Neural progenitor cell (in vitro differentiated cells): ENCODE measurements around the gene ARSK. TPM values are rescaled to one million over a fixed set of nuclear protein-coding genes. Genes with fewer than 3 reads are reported as not detected.

ENCODE experiments used
- DNase-seq: peaks from one replicate; pipeline ENCODE4 v3.0.0-alpha.2; 2016; ENCODE audit warnings: low spot score
- H2AFZ ChIP-seq: fragments of 200-600 bp; sonication (generic); replicated peaks from 2 replicates; pipeline ENCODE4 v1.6.1; 2016; ENCODE audit warnings: antibody characterized with exemption
- H3F3A ChIP-seq: fragments of 200-600 bp; sonication (generic); 2 replicates; pipeline ENCODE4 v1.6.1; 2016; ENCODE audit warnings: antibody characterized with exemption, low read depth
- H3K27ac ChIP-seq: fragments of 200-600 bp; sonication (generic); 2 replicates; pipeline ENCODE4 v1.5.1; 2016; ENCODE audit warnings: mild to moderate bottlenecking
- H3K27me3 ChIP-seq: fragments of 200-600 bp; sonication (generic); 2 replicates; pipeline ENCODE4 v1.6.1; 2016; ENCODE audit warnings: mild to moderate bottlenecking, moderate library complexity
- H3K36me3 ChIP-seq: fragments of 200-600 bp; sonication (generic); 2 replicates; pipeline ENCODE4 v1.5.1; 2016
- H3K4me1 ChIP-seq: fragments of 200-600 bp; sonication (generic); 2 replicates; pipeline ENCODE4 v1.6.1; 2016; ENCODE audit warnings: mixed run types
- H3K4me2 ChIP-seq: fragments of 200-600 bp; sonication (generic); 2 replicates; pipeline ENCODE4 v1.6.1; 2016
- H3K4me3 ChIP-seq: fragments of 200-600 bp; sonication (generic); 2 replicates; pipeline ENCODE4 v1.5.1; 2016
- H3K79me2 ChIP-seq: fragments of 200-600 bp; sonication (generic); 2 replicates; pipeline ENCODE4 v1.6.1; 2016; ENCODE audit warnings: low read depth
- H3K9ac ChIP-seq: fragments of 200-600 bp; sonication (generic); 2 replicates; pipeline ENCODE4 v1.6.1; 2016
- H3K9me3 ChIP-seq: fragments of 200-600 bp; sonication (generic); 2 replicates; pipeline ENCODE4 v1.5.1; 2016; ENCODE audit warnings: low read depth
- H4K20me1 ChIP-seq: fragments of 200-600 bp; sonication (generic); 2 replicates; pipeline ENCODE4 v1.6.1; 2016; ENCODE audit warnings: low read depth
- H3K27ac Mint-ChIP-seq: 3 replicates; pipeline ENCODE4 v1.8.0; 2021; ENCODE audit warnings: mixed read lengths
- H3K27me3 Mint-ChIP-seq: 2 replicates; pipeline ENCODE4 v1.8.0; 2022; ENCODE audit warnings: low read depth, mild to moderate bottlenecking, inconsistent platforms, moderate library complexity, mixed read lengths; ENCODE audit not compliant: insufficient read depth
- H3K36me3 Mint-ChIP-seq: 3 replicates; pipeline ENCODE4 v1.8.0; 2021; ENCODE audit warnings: mixed read lengths
- H3K4me1 Mint-ChIP-seq: 3 replicates; pipeline ENCODE4 v1.8.0; 2021; ENCODE audit warnings: mixed read lengths
- H3K4me3 Mint-ChIP-seq: 3 replicates; pipeline ENCODE4 v1.8.0; 2021; ENCODE audit warnings: mild to moderate bottlenecking, moderate library complexity, mixed read lengths
- H3K9me3 Mint-ChIP-seq: 3 replicates; pipeline ENCODE4 v1.8.0; 2020; ENCODE audit warnings: mixed read lengths
- EZH2 ChIP-seq: fragments of 200-600 bp; sonication (generic); IDR thresholded peaks from 2 replicates; pipeline ENCODE4 v1.6.1; 2017; ENCODE audit warnings: antibody characterized with exemption, mild to moderate bottlenecking, moderate library complexity
- EZH2phosphoT487 ChIP-seq: fragments of 200-600 bp; sonication (generic); IDR thresholded peaks from 2 replicates; pipeline ENCODE4 v1.6.1; 2017; ENCODE audit warnings: antibody characterized with exemption
- total RNA-seq: library from RNA; depleted of rRNA; stranded (reverse); fragments of >200 nt; gene quantifications from 2 replicates; pipeline ENCODE4 v1.2.3, GENCODE V29; 2015; ENCODE audit warnings: low replicate concordance
- TF ChIP-seq, protein P1 (sequence below): fragments of 200-600 bp; sonication (generic); IDR thresholded peaks from 2 replicates; pipeline ENCODE4 v1.5.1; 2017; ENCODE audit warnings: antibody characterized with exemption, mild to moderate bottlenecking

The ARSK gene
- total RNA-seq, 1 donor from 2014 or later, result 21.3 TPM

DNA sequence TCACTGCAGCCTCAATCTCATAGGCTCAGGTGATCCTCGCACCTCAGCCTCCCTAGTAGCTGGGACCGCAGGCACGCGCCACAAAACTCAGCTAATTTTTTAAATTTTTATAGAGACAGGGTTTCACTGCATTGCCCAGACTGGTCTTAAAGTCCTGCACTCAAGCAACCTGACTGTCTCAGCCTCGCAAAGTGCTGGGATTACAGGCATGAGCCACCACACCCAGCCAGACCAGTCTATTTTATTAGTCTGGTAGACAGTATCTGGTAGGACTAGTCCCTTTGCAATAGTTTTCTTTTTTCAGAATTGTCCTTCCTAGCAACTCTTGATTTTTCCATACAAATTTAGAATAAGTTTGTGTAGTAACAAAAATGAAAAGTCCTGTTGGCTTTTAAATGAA, 50.9 kb downstream of the ARSK start:
- Histone ChIP-seq H3K4me2 (no peak overlapping the region), H3K36me3 (no peaks in the 10 kb centered on the region), H3K4me1 (no peaks in the 10 kb centered on the region), H3K9ac (no peak overlapping the region), H4K20me1 (no peaks in the 10 kb centered on the region), H3K4me3 (no peak overlapping the region), H3K79me2 (no peaks in the 10 kb centered on the region), H2AFZ (no peak overlapping the region), H3F3A (no peaks in the 10 kb centered on the region), H3K27ac (no peak overlapping the region), H3K27me3 (no peaks in the 10 kb centered on the region), H3K9me3 (no peaks in the 10 kb centered on the region)
- no peak overlapping the region for H3K4me3 Mint-ChIP-seq
- H3K27ac Mint-ChIP-seq, result no peak overlapping the region
- no peaks in the 10 kb centered on the region for H3K9me3 Mint-ChIP-seq
- H3K36me3 Mint-ChIP-seq, result peaks cover 1% of the 10 kb centered on the region
- peaks cover 5% of the 10 kb centered on the region for H3K4me1 Mint-ChIP-seq
- TF ChIP-seq, protein P1, sequence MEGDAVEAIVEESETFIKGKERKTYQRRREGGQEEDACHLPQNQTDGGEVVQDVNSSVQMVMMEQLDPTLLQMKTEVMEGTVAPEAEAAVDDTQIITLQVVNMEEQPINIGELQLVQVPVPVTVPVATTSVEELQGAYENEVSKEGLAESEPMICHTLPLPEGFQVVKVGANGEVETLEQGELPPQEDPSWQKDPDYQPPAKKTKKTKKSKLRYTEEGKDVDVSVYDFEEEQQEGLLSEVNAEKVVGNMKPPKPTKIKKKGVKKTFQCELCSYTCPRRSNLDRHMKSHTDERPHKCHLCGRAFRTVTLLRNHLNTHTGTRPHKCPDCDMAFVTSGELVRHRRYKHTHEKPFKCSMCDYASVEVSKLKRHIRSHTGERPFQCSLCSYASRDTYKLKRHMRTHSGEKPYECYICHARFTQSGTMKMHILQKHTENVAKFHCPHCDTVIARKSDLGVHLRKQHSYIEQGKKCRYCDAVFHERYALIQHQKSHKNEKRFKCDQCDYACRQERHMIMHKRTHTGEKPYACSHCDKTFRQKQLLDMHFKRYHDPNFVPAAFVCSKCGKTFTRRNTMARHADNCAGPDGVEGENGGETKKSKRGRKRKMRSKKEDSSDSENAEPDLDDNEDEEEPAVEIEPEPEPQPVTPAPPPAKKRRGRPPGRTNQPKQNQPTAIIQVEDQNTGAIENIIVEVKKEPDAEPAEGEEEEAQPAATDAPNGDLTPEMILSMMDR, result no peak
- TF ChIP-seq EZH2 (no peak), EZH2phosphoT487 (no peak)
- peaks cover 4% of the 10 kb centered on the region for H3K27me3 Mint-ChIP-seq
- DNase-seq, result no peak

DNA sequence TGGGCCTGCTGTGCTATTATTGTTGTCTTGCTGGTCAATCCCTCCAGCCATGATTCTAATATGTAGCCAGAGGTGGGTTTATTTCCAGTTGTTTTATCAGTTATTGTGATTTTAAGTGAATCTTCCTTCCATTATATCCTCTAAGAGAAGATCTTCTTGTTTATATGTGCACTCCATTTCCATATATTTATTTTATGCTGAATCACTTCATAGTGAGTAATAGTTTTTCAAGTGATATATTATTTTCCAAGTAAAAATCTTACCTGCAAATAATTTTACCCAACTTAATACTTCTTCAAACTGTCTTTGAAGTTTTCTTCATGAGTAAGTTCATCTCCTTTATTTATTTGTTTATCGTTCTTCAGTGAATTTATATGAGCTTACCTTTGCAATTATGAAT, 51.5 kb downstream of the ARSK start:
- no peak overlapping the region for H3K4me2 ChIP-seq
- Mint-ChIP-seq H3K9me3 (no peaks in the 10 kb centered on the region), H3K4me1 (peaks cover 5% of the 10 kb centered on the region), H3K4me3 (no peak overlapping the region), H3K27ac (no peak overlapping the region), H3K27me3 (peaks cover 4% of the 10 kb centered on the region), H3K36me3 (no peaks in the 10 kb centered on the region)
- H3K4me3 ChIP-seq, result no peak overlapping the region
- no peak overlapping the region for H3K9ac ChIP-seq
- H3K36me3 ChIP-seq, result no peaks in the 10 kb centered on the region
- H3K27me3 ChIP-seq, result no peaks in the 10 kb centered on the region
- H2AFZ ChIP-seq, result no peak overlapping the region
- TF ChIP-seq EZH2phosphoT487 (no peak), EZH2 (no peak)
- TF ChIP-seq, protein P1, result no peak
- H3K27ac ChIP-seq, result no peak overlapping the region
- no peak for DNase-seq
- no peaks in the 10 kb centered on the region for H3K4me1 ChIP-seq
- H3K79me2 ChIP-seq, result no peaks in the 10 kb centered on the region
- H3F3A ChIP-seq, result no peaks in the 10 kb centered on the region
- H4K20me1 ChIP-seq, result no peaks in the 10 kb centered on the region
- H3K9me3 ChIP-seq, result no peaks in the 10 kb centered on the region

DNA sequence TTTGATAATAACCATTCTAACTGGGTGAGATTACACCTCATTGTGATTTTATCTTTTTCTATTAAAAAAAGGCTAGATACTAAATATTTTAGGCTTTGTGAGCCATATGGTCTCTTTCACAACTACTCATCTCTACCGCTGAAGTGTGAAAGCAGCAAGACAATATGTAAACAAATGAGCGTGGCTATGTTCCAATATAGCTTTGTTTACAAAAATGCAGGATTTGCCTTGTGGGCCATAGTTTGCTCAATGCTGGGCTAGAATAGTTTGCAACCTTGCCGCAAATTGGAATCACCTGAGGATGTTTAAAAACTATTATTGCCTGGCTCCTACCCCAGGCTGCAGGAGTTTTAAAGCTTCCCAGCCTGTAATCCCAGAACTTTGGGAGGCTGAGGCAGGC, 54.8 kb downstream of the ARSK start:
- peaks cover 9% of the 10 kb centered on the region for H3K9me3 Mint-ChIP-seq
- no peak overlapping the region for H3K4me3 Mint-ChIP-seq
- no peaks in the 10 kb centered on the region for H4K20me1 ChIP-seq
- H3K9me3 ChIP-seq, result peaks cover 3% of the 10 kb centered on the region
- H3K27ac ChIP-seq, result no peak overlapping the region
- H3K36me3 ChIP-seq, result no peaks in the 10 kb centered on the region
- no peak for DNase-seq
- H3K4me1 ChIP-seq, result no peaks in the 10 kb centered on the region
- H2AFZ ChIP-seq, result no peak overlapping the region
- TF ChIP-seq EZH2 (no peak), EZH2phosphoT487 (no peak)
- TF ChIP-seq, protein P1, result no peak
- H3K27me3 Mint-ChIP-seq, result peaks cover 4% of the 10 kb centered on the region
- no peak overlapping the region for H3K9ac ChIP-seq
- H3F3A ChIP-seq, result no peaks in the 10 kb centered on the region
- no peaks in the 10 kb centered on the region for H3K36me3 Mint-ChIP-seq
- no peak overlapping the region for H3K4me2 ChIP-seq
- H3K27ac Mint-ChIP-seq, result no peak overlapping the region
- no peaks in the 10 kb centered on the region for H3K79me2 ChIP-seq
- H3K4me1 Mint-ChIP-seq, result peaks cover 5% of the 10 kb centered on the region
- no peaks in the 10 kb centered on the region for H3K27me3 ChIP-seq
- no peak overlapping the region for H3K4me3 ChIP-seq

DNA sequence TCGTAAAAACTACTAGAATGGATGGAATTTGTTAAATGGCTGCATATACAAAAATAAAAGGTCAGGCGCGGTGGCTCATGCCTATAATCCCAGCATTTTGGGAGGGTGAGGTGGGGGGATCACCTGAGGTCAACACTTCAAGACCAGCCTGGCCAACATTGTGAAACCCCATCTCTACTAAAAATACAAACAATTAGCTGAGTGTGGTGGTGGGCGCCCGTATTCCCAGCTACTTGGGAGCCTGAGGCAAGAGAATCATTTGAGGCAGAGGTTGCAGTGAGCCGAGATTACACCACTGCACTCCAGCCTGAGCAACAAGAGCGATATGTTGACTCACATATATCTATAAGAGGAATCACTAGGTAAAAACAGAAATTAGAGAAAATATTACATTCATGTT, 55.6 kb downstream of the ARSK start:
- Histone ChIP-seq H3K27ac (no peak overlapping the region), H3K9me3 (peaks cover 3% of the 10 kb centered on the region), H4K20me1 (no peaks in the 10 kb centered on the region)

More for the DNA sequence above, 55.6 kb downstream of the ARSK start:
- H3K36me3 Mint-ChIP-seq, result peaks cover 2% of the 10 kb centered on the region
- H3K27ac Mint-ChIP-seq, result no peak overlapping the region
- Histone ChIP-seq H3K27me3 (no peaks in the 10 kb centered on the region), H3K36me3 (no peaks in the 10 kb centered on the region), H3K9ac (no peak overlapping the region), H3K4me1 (no peaks in the 10 kb centered on the region), H3K79me2 (no peaks in the 10 kb centered on the region), H3K4me2 (no peak overlapping the region), H2AFZ (no peak overlapping the region), H3K4me3 (no peak overlapping the region), H3F3A (no peaks in the 10 kb centered on the region)
- TF ChIP-seq EZH2 (no peak), EZH2phosphoT487 (no peak)
- TF ChIP-seq, protein P1, result no peak
- H3K4me3 Mint-ChIP-seq, result no peak overlapping the region
- H3K27me3 Mint-ChIP-seq, result peaks cover 4% of the 10 kb centered on the region
- H3K4me1 Mint-ChIP-seq, result peaks cover 5% of the 10 kb centered on the region
- H3K9me3 Mint-ChIP-seq, result peaks cover 9% of the 10 kb centered on the region
- DNase-seq, result no peak
